Fibroblast of skin of abdomen (primary cell): ENCODE data around the gene GHRHR.

Source experiments
- DNase-seq: peaks from one replicate; pipeline ENCODE4 v3.0.0-alpha.2; 2013

GHRHR gene

GRCh38 chr7:31007634-31008033 is 43.9 kb downstream of the GHRHR start:
- DNase-seq, result no peak

- DNase-seq, result no peak
These were observed 51.1 kb downstream of the GHRHR start for GRCh38 chr7:31014826-31015225.

- DNase-seq, result no peak
These were observed 53.4 kb downstream of the GHRHR start for GRCh38 chr7:31017032-31017675.

- DNase-seq, result no peak
These were observed 54.0 kb downstream of the GHRHR start for GRCh38 chr7:31017721-31018120.

- DNase-seq, result no peak
These were observed 55.8 kb downstream of the GHRHR start for GRCh38 chr7:31019509-31019908.

GRCh38 chr7:31020161-31020560 is 56.4 kb downstream of the GHRHR start:
- DNase-seq, result peak; percentile 6

- no peak for DNase-seq
These were observed 56.9 kb downstream of the GHRHR start for GRCh38 chr7:31020652-31021051.

- DNase-seq, result no peak
These were observed 58.4 kb downstream of the GHRHR start for GRCh38 chr7:31022117-31022516.

GRCh38 chr7:31022726-31023125 is 59.0 kb downstream of the GHRHR start:
- DNase-seq, result no peak

GRCh38 chr7:31023877-31024276 is 60.1 kb downstream of the GHRHR start:
- no peak for DNase-seq

- DNase-seq, result peak; percentile 36
These were observed 63.6 kb downstream of the GHRHR start for GRCh38 chr7:31027161-31027965.

- no peak for DNase-seq
These were observed 64.3 kb downstream of the GHRHR start for GRCh38 chr7:31028006-31028405.

- no peak for DNase-seq
These were observed 64.8 kb downstream of the GHRHR start for GRCh38 chr7:31028417-31028992.
